ENCODE data around the gene SNAP47. TPM values are rescaled to one million over a fixed set of nuclear protein-coding genes. Genes with fewer than 3 reads are reported as not detected.

SNAP47 gene
- total and polyA plus RNA-seq, 2 of the 4 experiments (the other 2 are of a cell fraction), result 39.4 to 72.9 TPM

DNA sequence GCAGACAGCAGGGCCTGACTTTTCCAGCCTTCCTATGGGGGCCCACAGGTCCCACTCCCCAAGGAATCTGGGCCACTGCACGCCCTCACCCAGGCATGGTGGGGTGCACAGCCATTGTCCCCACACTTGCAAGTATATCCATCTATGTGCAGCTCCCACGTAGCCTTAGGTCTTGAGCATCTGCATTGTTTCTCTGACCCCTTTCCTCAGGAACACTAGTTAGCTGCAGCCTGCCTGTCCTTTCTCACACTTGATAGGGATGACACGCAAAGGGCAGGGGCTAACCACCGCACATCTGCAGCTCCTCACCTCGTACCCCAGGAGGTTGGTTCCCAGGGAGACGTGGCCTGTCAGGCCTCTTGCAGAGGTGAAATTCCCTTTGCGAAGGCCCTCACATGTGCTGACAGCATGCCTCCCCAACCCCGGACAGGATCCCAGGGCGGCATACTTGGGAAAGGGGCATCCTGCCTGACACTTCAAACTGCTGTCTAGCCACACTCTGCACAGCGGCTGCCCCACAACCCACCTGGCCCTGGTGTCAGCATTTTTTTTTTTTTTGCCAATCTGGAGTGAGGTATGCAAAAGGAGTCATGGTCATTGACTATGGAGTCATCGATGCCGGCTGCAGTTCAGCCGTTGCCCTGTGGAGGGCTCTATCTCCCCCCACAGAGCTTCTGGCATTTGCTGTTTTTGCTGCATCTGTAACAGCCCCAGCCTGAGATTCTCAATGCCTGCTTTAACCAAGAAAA is 5.2 kb upstream of the SNAP47 start:
- Histone ChIP-seq H3K9me3 (ENCODE audit: control insufficient read depth, insufficient read depth, low read length) (no peaks in the 10 kb centered on the region), H2AK9ac (replicated peaks; ENCODE audit: low read depth, low read length, poor library complexity) (peak overlapping the region; percentile 23), H3K18ac (ENCODE audit: low read depth, low read length) (no peak overlapping the region), H2BK15ac (ENCODE audit: low read depth, low read length) (no peak overlapping the region), H2BK20ac (ENCODE audit: low read depth, low read length) (no peak overlapping the region), H3K4me2 (ENCODE audit: low read depth, low read length) (no peak overlapping the region), H2BK120ac (ENCODE audit: low read depth, low read length) (no peak overlapping the region), H3K9me1 (ENCODE audit: insufficient read depth, low read length) (no peaks in the 10 kb centered on the region; the same call in 1 of the 2 replicates), H3K9ac (ENCODE audit: low read depth, low read length) (no peak overlapping the region), H3K27ac (ENCODE audit: insufficient read depth, low read length) (no peak overlapping the region), H2AK5ac (ENCODE audit: low read depth, low read length) (0 out of 2 replicates have a peak overlapping the region, but pooled peaks have one; percentile 4), H2BK5ac (ENCODE audit: low read depth, low read length, poor library complexity, severe bottlenecking) (no peak overlapping the region), H4K5ac (ENCODE audit: low read depth, low read length) (no peak overlapping the region), H4K20me1 (ENCODE audit: insufficient read depth, low read length) (peaks cover 18% of the 10 kb centered on the region), H3K56ac (ENCODE audit: extremely low read depth, insufficient read depth, low read length) (no peak overlapping the region), H3K4me1 (ENCODE audit: control insufficient read depth, insufficient read depth, low read length) (peaks cover 5% of the 10 kb centered on the region), H4K8ac (ENCODE audit: low read depth in 2 of 2, low read length in 2 of 2) (no peak overlapping the region), H2AFZ (replicated peaks; ENCODE audit: low read length, poor library complexity) (peak overlapping the region; percentile 37), H3K23ac (ENCODE audit: low read depth, low read length) (peak overlapping the region; percentile 69; the same call in 1 of the 2 replicates), H3K79me1 (ENCODE audit: low read depth in 1 of 2, low read length in 2 of 2) (peaks cover 3 to 21% of the 10 kb centered on the region in 2 experiments; a peak in 2 of 4 replicates), H3K36me3 (ENCODE audit: control insufficient read depth, insufficient read depth, low read length) (peaks cover 16% of the 10 kb centered on the region; the same call in 1 of the 2 replicates), H3K14ac (replicated peaks; ENCODE audit: low read depth, low read length) (no peak overlapping the region), H3K4me3 (ENCODE audit: insufficient read depth, low read depth, low read length) (no peak overlapping the region), H4K91ac (ENCODE audit: insufficient read depth, low read depth, low read length) (no peak overlapping the region), H3K27me3 (ENCODE audit: control insufficient read depth, insufficient read depth, low read length) (no peaks in the 10 kb centered on the region), H3K4ac (ENCODE audit: low read depth, low read length) (no peak overlapping the region)
- DNase-seq (peak; percentile 64), ATAC-seq (ENCODE audit: low read depth) (peak; percentile 56)
- ChIA-PET POLR2A (ENCODE audit: unreplicated experiment) (no interaction called here), CTCF (interaction anchor here (0.6 to 1.2 kb wide), 3 partner anchors 32 to 167 kb away, joined by 4 to 7 read pairs (median 5); no protein-coding TSS in a partner anchor)
- in situ Hi-C loops (cut with MboI; ENCODE audit: low sequenced_read_pairs) (no loop called here), dilution Hi-C loops (cut with HindIII; ENCODE audit: low sequenced_read_pairs, unreplicated experiment) (no loop called here), intact Hi-C loops (cut with micrococcal nuclease) (loop anchor here (1.0 to 5.0 kb wide), 3 partner anchors 168 to 225 kb away; partner anchors contain the start of gene ZNF678)
- no TSS peak for BruUV-seq (replicated peaks)
- 16% methylated on average over 5 of the region's 13 CpGs; no CpG with 5 or more reads in 1 of the 2 experiments for WGBS, 2 experiments (ENCODE audit: extremely low coverage in 2 of 2, insufficient read length in 1 of 2)
- TF ChIP-seq, protein P1, sequence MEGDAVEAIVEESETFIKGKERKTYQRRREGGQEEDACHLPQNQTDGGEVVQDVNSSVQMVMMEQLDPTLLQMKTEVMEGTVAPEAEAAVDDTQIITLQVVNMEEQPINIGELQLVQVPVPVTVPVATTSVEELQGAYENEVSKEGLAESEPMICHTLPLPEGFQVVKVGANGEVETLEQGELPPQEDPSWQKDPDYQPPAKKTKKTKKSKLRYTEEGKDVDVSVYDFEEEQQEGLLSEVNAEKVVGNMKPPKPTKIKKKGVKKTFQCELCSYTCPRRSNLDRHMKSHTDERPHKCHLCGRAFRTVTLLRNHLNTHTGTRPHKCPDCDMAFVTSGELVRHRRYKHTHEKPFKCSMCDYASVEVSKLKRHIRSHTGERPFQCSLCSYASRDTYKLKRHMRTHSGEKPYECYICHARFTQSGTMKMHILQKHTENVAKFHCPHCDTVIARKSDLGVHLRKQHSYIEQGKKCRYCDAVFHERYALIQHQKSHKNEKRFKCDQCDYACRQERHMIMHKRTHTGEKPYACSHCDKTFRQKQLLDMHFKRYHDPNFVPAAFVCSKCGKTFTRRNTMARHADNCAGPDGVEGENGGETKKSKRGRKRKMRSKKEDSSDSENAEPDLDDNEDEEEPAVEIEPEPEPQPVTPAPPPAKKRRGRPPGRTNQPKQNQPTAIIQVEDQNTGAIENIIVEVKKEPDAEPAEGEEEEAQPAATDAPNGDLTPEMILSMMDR (conservative IDR thresholded peaks at IDR 0.05; ENCODE audit: low read depth, low read length), result peak; percentile 81
- TF ChIP-seq RFX5 (IDR thresholded peaks at IDR 0.05; ENCODE audit: low read depth, low read length), result no peak
- TF ChIP-seq, protein P2, sequence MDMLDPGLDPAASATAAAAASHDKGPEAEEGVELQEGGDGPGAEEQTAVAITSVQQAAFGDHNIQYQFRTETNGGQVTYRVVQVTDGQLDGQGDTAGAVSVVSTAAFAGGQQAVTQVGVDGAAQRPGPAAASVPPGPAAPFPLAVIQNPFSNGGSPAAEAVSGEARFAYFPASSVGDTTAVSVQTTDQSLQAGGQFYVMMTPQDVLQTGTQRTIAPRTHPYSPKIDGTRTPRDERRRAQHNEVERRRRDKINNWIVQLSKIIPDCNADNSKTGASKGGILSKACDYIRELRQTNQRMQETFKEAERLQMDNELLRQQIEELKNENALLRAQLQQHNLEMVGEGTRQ (IDR thresholded peaks at IDR 0.05; ENCODE audit: low read depth, low read length), result no peak
- TF ChIP-seq MAZ (IDR thresholded peaks at IDR 0.05; ENCODE audit: borderline replicate concordance, low read depth, low read length), result peak; percentile 42; the same call in 1 of the 2 replicates
- TF ChIP-seq, protein P3, sequence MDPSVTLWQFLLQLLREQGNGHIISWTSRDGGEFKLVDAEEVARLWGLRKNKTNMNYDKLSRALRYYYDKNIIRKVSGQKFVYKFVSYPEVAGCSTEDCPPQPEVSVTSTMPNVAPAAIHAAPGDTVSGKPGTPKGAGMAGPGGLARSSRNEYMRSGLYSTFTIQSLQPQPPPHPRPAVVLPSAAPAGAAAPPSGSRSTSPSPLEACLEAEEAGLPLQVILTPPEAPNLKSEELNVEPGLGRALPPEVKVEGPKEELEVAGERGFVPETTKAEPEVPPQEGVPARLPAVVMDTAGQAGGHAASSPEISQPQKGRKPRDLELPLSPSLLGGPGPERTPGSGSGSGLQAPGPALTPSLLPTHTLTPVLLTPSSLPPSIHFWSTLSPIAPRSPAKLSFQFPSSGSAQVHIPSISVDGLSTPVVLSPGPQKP (IDR thresholded peaks at IDR 0.05; ENCODE audit: borderline replicate concordance, low read depth, low read length), result no peak
- peak; percentile 56; the same call in 1 of the 2 replicates for TF ChIP-seq MAFK (IDR thresholded peaks at IDR 0.05; ENCODE audit: low read depth, low read length)
- TF ChIP-seq RCOR1 (IDR thresholded peaks at IDR 0.05; ENCODE audit: insufficient replicate concordance, low read length), result no peak
- TF ChIP-seq NFE2L2 (IDR thresholded peaks at IDR 0.05; ENCODE audit: low read depth, low read length), result no peak
- TF ChIP-seq RAD21 (IDR thresholded peaks at IDR 0.05; ENCODE audit: low read length), result peak; percentile 78
- TF ChIP-seq SMC3 (IDR thresholded peaks at IDR 0.05; ENCODE audit: low read depth, low read length), result peak; percentile 62
- no peak for TF ChIP-seq CEBPB (IDR thresholded peaks at IDR 0.05; ENCODE audit: low read depth, low read length)

All from IMR-90 (cell line).